Measurements from ENCODE around the gene HES5. TPM values are rescaled to one million over a fixed set of nuclear protein-coding genes. Genes with fewer than 3 reads are reported as not detected.

The HES5 gene
- total and polyA plus RNA-seq, 2 of the 13 experiments (the other 11 are each of a cell fraction or from before 2014, with no cell fraction given), result not detected

GRCh38 chr1:2546515-2547209 is 16.6 kb upstream of the HES5 start (continued):
- TF ChIP-seq ZXDC (CRISPR knock-in tag; IDR thresholded peaks at IDR 0.05), result no peak
- TF ChIP-seq PCBP2 (optimal IDR thresholded peaks at IDR 0.05; ENCODE audit: low read depth, low read length, poor library complexity, severe bottlenecking), result no peak
- TF ChIP-seq ZNF720 (CRISPR knock-in tag; IDR thresholded peaks at IDR 0.05), result no peak
- no peak for TF ChIP-seq CBFB (CRISPR knock-in tag; IDR thresholded peaks at IDR 0.05)
- TF ChIP-seq TERF1 (CRISPR knock-in tag; IDR thresholded peaks at IDR 0.05), result no peak
- TF ChIP-seq TOE1 (CRISPR knock-in tag; IDR thresholded peaks at IDR 0.05), result no peak
- TF ChIP-seq RELA (CRISPR knock-in tag; IDR thresholded peaks at IDR 0.05), result no peak
- no peak for TF ChIP-seq ZNF672 (CRISPR knock-in tag; IDR thresholded peaks at IDR 0.05)
- TF ChIP-seq ZBTB25 (CRISPR knock-in tag; IDR thresholded peaks at IDR 0.05), result no peak
- no peak for TF ChIP-seq ZNF205 (CRISPR knock-in tag; IDR thresholded peaks at IDR 0.05)
- TF ChIP-seq POLR2AphosphoS2 (IDR thresholded peaks at IDR 0.05; ENCODE audit: low read depth, low read length), result no peak
- TF ChIP-seq TEF (CRISPR knock-in tag; IDR thresholded peaks at IDR 0.05), result no peak
- peak; percentile 89 for TF ChIP-seq PATZ1 (CRISPR knock-in tag; IDR thresholded peaks at IDR 0.05)
- TF ChIP-seq TGIF2 (CRISPR knock-in tag; IDR thresholded peaks at IDR 0.05), result no peak
- no peak for TF ChIP-seq ZNF431 (CRISPR knock-in tag; IDR thresholded peaks at IDR 0.05; ENCODE audit: borderline replicate concordance, low read depth)
- no peak for TF ChIP-seq TIGD3 (CRISPR knock-in tag; IDR thresholded peaks at IDR 0.05; ENCODE audit: borderline replicate concordance)
- no peak for TF ChIP-seq NFYB (CRISPR knock-in tag; IDR thresholded peaks at IDR 0.05)
- no peak for TF ChIP-seq LBX2 (CRISPR knock-in tag; IDR thresholded peaks at IDR 0.05; ENCODE audit: borderline replicate concordance)
- TF ChIP-seq ZNF879 (CRISPR knock-in tag; IDR thresholded peaks at IDR 0.05), result no peak
- no peak for TF ChIP-seq JUND (CRISPR knock-in tag; IDR thresholded peaks at IDR 0.05)
- TF ChIP-seq ZNF468 (CRISPR knock-in tag; IDR thresholded peaks at IDR 0.05), result 0 out of 2 replicates have a peak, but pooled peaks have one; percentile 69

Data from HepG2 (cell line).